Tibial artery (tissue), 4 donors: ENCODE results near the gene ROBO1.

ENCODE experiments used
- DNase-seq, 2 donors: peaks; one replicate each; pipeline ENCODE4 v3.0.0-alpha.2; 2019
- H3K27ac ChIP-seq, 2 donors: fragments of 200-600 bp; sonication (generic) in 1 of 2; 1 replicate in 1 of 2; 2 replicates in 1 of 2; pipeline ENCODE4 v1.5.1; 2018 to 2019; ENCODE audit warnings: mild to moderate bottlenecking in 1 of 2
- H3K27me3 ChIP-seq, 2 donors: fragments of 200-600 bp; sonication (generic) in 1 of 2; one replicate each; pipeline versions ENCODE4 v1.5.1 to v1.6.0; 2016 to 2019
- H3K36me3 ChIP-seq, 3 donors: fragments of 200-600 bp; sonication (generic) in 2 of 3; one replicate each; pipeline ENCODE4 v1.5.1; 2016 to 2019; ENCODE audit warnings: mild to moderate bottlenecking in 2 of 3
- H3K4me1 ChIP-seq, 4 donors: fragments of 200-600 bp; sonication (generic) in 2 of 4; 1 replicate in 3 of 4; 2 replicates in 1 of 4; pipeline ENCODE4 v1.5.1; 2016 to 2019
- H3K4me3 ChIP-seq, 2 donors: fragments of 200-600 bp; sonication (generic) in 1 of 2; 1 replicate in 1 of 2; 2 replicates in 1 of 2; pipeline ENCODE4 v1.5.1; 2018 to 2019; ENCODE audit warnings: mild to moderate bottlenecking in 2 of 2
- H3K9me3 ChIP-seq, 3 donors: fragments of 200-600 bp; sonication (generic) in 1 of 3; one replicate each; pipeline ENCODE4 v1.5.1; 2016 to 2019
- CTCF ChIP-seq, 2 experiments: fragments of 200-600 bp in 1 of 2; fragments of 450-650 bp in 1 of 2; IDR thresholded peaks; one replicate each; pipeline ENCODE4 v1.5.1; 2017 to 2019; ENCODE audit warnings: antibody characterized with exemption in 2 of 2, mild to moderate bottlenecking in 1 of 2, moderate library complexity in 1 of 2
- intact Hi-C: fragments of 100-400 bp; cut with DNase I; formaldehyde crosslinking; loops from one replicate; pipeline ENCODE4 v1.15.0; 2023; ENCODE audit warnings: low total_unique reads

The ROBO1 gene

GRCh38 chr3:79572930-79573329 is 194.9 kb downstream of the ROBO1 start:
- Histone ChIP-seq H3K4me1 (no peaks in the 10 kb centered on the region), H3K36me3 (no peaks in the 10 kb centered on the region), H3K4me3 (no peak overlapping the region), H3K9me3 (no peaks in the 10 kb centered on the region), H3K27ac (no peak overlapping the region), H3K27me3 (no peaks in the 10 kb centered on the region)
- DNase-seq, result no peak
- TF ChIP-seq CTCF (IDR thresholded peaks at IDR 0.05), result no peak
- intact Hi-C loops, result no loop called here

DNA sequence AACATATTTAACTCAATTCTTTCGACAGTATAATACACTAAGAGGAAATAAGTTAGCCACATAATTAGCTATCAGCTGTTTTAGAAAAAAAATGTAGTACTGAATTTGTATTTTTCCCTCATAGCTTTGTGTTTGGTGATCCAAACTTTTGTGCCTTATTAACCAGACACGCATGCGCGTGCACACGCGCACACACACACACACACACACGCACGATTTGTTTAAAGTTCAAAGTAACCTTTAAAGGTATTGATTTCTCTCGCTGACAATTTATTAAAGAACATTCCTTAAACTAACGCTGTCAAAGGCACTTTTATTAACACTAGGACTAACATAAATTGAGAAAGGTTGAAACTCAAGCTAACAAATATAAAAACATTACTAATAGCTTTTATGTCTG is 198.9 kb downstream of the ROBO1 start:
- H3K27me3 ChIP-seq, result no peaks in the 10 kb centered on the region
- TF ChIP-seq CTCF (IDR thresholded peaks at IDR 0.05), result no peak
- H3K36me3 ChIP-seq, result no peaks in the 10 kb centered on the region
- no peak overlapping the region for H3K4me3 ChIP-seq
- DNase-seq, result no peak
- intact Hi-C loops, result no loop called here
- H3K4me1 ChIP-seq, result no peaks in the 10 kb centered on the region
- no peaks in the 10 kb centered on the region for H3K9me3 ChIP-seq
- no peak overlapping the region for H3K27ac ChIP-seq

DNA sequence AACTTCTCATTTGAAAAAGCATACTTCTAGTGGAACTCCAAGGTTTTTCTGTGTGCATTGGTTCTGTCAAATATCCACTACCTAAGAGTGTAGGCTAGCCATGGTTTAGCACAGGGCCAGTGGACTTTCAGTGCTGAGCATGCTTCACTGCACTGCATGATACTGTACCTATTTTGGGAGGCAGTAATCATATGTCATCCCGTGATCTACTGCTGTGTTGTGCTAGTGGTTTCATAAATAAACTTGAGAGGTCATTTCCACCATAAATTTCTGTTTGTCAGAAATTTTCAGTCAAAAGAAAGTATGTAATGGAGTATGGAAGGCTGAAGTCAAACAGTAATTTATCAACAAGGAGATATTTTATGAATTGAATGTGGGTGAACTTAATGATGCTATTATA is 203.6 kb downstream of the ROBO1 start:
- intact Hi-C loops, result no loop called here
- DNase-seq, result no peak
- no peak for TF ChIP-seq CTCF (IDR thresholded peaks at IDR 0.05)
- H3K4me3 ChIP-seq, result no peak overlapping the region
- no peaks in the 10 kb centered on the region for H3K27me3 ChIP-seq
- H3K4me1 ChIP-seq, result no peaks in the 10 kb centered on the region
- H3K27ac ChIP-seq, result no peak overlapping the region
- no peaks in the 10 kb centered on the region for H3K36me3 ChIP-seq
- H3K9me3 ChIP-seq, result no peaks in the 10 kb centered on the region

GRCh38 chr3:79560698-79561097 is 207.1 kb downstream of the ROBO1 start:
- H3K4me1 ChIP-seq, result no peaks in the 10 kb centered on the region
- intact Hi-C loops, result no loop called here
- no peaks in the 10 kb centered on the region for H3K9me3 ChIP-seq
- H3K4me3 ChIP-seq, result no peak overlapping the region
- TF ChIP-seq CTCF (IDR thresholded peaks at IDR 0.05), result no peak
- no peaks in the 10 kb centered on the region for H3K27me3 ChIP-seq
- no peak for DNase-seq
- H3K36me3 ChIP-seq, result no peaks in the 10 kb centered on the region
- no peak overlapping the region for H3K27ac ChIP-seq

- DNase-seq, result no peak
- Histone ChIP-seq H3K9me3 (no peaks in the 10 kb centered on the region), H3K27me3 (no peaks in the 10 kb centered on the region), H3K4me1 (no peaks in the 10 kb centered on the region), H3K36me3 (no peaks in the 10 kb centered on the region), H3K4me3 (no peak overlapping the region), H3K27ac (no peak overlapping the region)
- no peak for TF ChIP-seq CTCF (IDR thresholded peaks at IDR 0.05)
- intact Hi-C loops, result no loop called here
These were observed 208.9 kb downstream of the ROBO1 start for GRCh38 chr3:79558943-79559342.

DNA sequence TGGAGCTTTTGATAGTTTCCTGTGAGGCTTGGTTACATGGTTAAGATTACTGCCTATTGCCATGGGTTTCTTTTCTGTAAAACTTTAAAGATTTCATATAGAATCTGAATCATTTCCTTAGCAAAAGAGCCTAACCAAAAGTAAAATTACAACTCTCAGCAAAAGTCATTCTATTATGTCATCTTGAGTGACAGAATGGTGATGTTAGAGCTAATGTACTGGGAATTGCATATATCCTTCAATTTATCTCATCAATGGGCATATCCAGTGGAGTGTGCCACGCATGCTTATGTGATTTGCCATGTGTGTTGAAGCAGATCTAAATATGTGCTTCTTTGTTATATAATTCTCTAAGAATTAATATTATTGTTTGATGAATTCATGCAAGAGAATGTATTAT is 212.1 kb downstream of the ROBO1 start:
- Histone ChIP-seq H3K4me1 (no peaks in the 10 kb centered on the region), H3K4me3 (no peak overlapping the region), H3K27ac (no peak overlapping the region), H3K9me3 (no peaks in the 10 kb centered on the region), H3K36me3 (no peaks in the 10 kb centered on the region), H3K27me3 (no peaks in the 10 kb centered on the region)
- intact Hi-C loops, result no loop called here
- no peak for DNase-seq
- TF ChIP-seq CTCF (IDR thresholded peaks at IDR 0.05), result no peak
